Muscle layer of colon (tissue), 2 donors: Measurements from ENCODE around the gene MYO5B.
"Not testable (repeated sequence)": the region's sequence is repeated elsewhere in the genome, so short reads cannot be mapped to it uniquely, and the experiment has no call there.

Experiments
- H3K27ac ChIP-seq: one replicate; pipeline ENCODE4 v1.7.0; 2013; ENCODE audit warnings: low read depth, mild to moderate bottlenecking, low read length, moderate library complexity
- H3K27me3 ChIP-seq, 2 donors: one replicate each; pipeline ENCODE4 v1.7.0; 2013; ENCODE audit warnings: low read length in 2 of 2, mild to moderate bottlenecking in 2 of 2; ENCODE audit not compliant: insufficient read depth in 2 of 2, control insufficient read depth in 1 of 2
- H3K36me3 ChIP-seq: one replicate; pipeline ENCODE4 v1.7.0; 2013; ENCODE audit warnings: mild to moderate bottlenecking, low read length; ENCODE audit not compliant: insufficient read depth
- H3K4me1 ChIP-seq: one replicate; pipeline ENCODE4 v1.7.0; 2013; ENCODE audit warnings: mild to moderate bottlenecking, low read length; ENCODE audit not compliant: insufficient read depth
- H3K4me3 ChIP-seq, 2 donors: one replicate each; pipeline ENCODE4 v1.7.0; 2013; ENCODE audit warnings: low read length in 2 of 2, low read depth in 1 of 2, mild to moderate bottlenecking in 1 of 2, moderate library complexity in 1 of 2
- H3K9ac ChIP-seq: one replicate; pipeline ENCODE4 v1.7.0; 2013; ENCODE audit warnings: low read length
- H3K9me3 ChIP-seq: one replicate; pipeline ENCODE4 v1.7.0; 2013; ENCODE audit warnings: mild to moderate bottlenecking, low read length
- donor health status: abdominal sarcoma.
- donor health status: Adenocarcinoma of cecum.

Gene MYO5B

DNA sequence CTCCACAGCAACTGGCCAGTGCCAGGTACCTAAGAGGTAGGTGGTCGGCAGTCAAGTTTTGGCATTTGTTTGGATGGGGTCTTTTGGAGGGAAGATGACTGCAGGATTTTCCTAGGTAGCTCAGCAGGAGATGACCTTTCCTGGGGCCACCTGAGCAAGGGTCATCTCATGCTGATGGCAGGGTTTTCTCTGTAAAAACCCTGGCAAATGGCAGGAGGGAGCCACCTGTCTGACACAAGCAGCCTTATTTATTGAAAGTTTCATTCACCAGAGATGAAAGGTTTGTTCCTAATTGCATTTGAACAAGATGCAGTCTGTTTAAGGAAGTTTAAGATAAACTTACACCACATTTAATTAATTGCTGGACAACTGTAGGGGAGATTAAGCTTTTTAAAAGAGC, 350.0 kb downstream of the MYO5B start:
- Histone ChIP-seq H3K36me3 (no peaks in the 10 kb centered on the region), H3K9ac (no peak overlapping the region), H3K4me1 (no peaks in the 10 kb centered on the region)

DNA sequence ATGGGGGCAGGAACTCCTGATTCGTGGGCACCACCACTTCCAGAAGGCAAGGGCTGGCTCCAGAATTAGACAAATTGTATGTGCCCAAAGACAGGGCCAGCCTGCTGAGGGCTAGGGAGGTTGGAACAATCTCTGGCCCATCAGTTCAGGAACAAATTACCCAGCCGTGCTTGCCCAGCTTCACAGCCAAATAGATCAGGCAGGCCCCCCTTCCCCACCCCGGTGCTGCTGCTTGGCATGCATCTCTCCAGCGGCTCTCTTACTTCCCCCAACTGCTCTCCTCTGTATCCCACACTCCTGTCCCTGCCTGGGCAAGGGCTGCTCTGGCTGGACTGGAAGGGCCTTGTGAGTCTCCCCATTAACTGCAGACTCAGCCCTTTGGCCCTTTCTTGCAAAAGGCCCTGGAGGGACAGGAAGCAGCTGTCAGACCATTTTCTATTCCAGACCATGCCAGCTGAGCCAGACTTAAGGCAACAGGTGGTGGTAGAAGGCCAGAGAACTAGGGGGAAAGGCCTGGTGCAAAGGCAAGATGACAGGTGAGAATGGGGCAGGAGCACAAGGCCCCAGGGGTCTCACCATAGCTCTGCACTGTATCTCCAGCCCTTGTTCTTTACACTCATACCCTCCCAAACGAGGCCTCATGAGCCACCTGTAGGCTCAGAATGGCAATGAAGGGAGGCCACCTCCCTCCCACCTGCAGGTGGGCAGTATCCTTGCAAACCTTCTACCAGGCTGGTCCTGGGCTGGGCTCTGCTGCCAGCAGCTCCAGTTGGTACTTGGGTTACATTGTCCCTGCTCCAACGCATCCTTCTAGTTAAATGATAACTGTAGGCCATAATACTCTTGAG, 350.9 kb downstream of the MYO5B start:
- H3K27me3 ChIP-seq = peaks cover 0 to 11% of the 10 kb centered on the region in 2 donors
- H3K4me1 ChIP-seq = no peaks in the 10 kb centered on the region
- H3K36me3 ChIP-seq = no peaks in the 10 kb centered on the region
- no peak overlapping the region for H3K9ac ChIP-seq
- no peak overlapping the region for H3K27ac ChIP-seq
- no peak overlapping the region for H3K4me3 ChIP-seq
- H3K9me3 ChIP-seq = no peaks in the 10 kb centered on the region

More for the DNA sequence above, 350.0 kb downstream of the MYO5B start:
- Histone ChIP-seq H3K4me3 (no peak overlapping the region), H3K27ac (no peak overlapping the region), H3K9me3 (no peaks in the 10 kb centered on the region), H3K27me3 (peaks cover 0 to 20% of the 10 kb centered on the region in 2 donors)

DNA sequence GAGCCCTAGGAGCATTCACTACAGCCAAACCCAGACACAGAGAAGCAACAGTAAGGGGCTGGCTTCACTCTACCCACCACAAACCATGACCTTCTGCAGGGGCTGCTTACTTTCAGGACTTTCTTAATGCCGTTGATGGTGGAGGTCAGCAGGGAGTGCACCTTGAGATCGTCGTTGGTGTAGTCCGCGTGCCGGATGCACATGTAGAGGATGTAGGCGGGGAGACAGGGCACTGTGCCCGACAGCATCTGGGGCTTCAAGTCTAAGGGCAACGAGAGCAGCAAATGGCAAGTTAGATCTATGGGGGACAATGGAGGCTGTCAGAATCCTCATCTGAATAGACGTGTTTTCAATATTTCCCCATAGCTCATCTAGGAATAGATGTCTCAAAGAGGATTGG, 351.8 kb downstream of the MYO5B start:
- no peaks in the 10 kb centered on the region for H3K4me1 ChIP-seq
- no peaks in the 10 kb centered on the region for H3K9me3 ChIP-seq
- H3K27me3 ChIP-seq = peaks cover 0 to 7% of the 10 kb centered on the region in 2 donors
- no peaks in the 10 kb centered on the region for H3K36me3 ChIP-seq
- H3K4me3 ChIP-seq = no peak overlapping the region
- H3K9ac ChIP-seq = no peak overlapping the region
- no peak overlapping the region for H3K27ac ChIP-seq

DNA sequence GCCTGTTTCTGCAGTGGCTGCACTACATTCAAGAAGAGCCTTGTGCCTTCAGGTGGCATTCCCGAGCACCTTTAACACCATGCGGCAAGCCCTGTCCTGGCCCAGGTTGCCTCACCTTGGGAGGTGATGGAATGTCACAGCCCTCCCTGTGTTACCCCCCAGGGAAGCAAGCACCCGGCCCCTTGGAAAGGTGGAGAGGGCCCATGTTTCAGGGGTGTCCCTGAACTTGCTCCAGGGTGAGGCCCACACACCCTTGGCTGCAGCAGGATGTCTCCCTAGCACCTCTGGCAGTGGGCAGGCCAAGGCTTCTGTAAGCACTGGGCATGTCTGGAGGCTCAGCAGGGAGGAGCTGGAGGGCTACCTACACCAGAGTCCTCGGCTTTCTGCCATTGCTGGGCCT, 352.3 kb downstream of the MYO5B start:
- no peaks in the 10 kb centered on the region for H3K36me3 ChIP-seq
- H3K27me3 ChIP-seq = peaks cover 0 to 7% of the 10 kb centered on the region in 2 donors
- no peak overlapping the region for H3K27ac ChIP-seq
- H3K4me3 ChIP-seq = no peak overlapping the region
- H3K4me1 ChIP-seq = no peaks in the 10 kb centered on the region
- no peak overlapping the region for H3K9ac ChIP-seq
- H3K9me3 ChIP-seq = no peaks in the 10 kb centered on the region

DNA sequence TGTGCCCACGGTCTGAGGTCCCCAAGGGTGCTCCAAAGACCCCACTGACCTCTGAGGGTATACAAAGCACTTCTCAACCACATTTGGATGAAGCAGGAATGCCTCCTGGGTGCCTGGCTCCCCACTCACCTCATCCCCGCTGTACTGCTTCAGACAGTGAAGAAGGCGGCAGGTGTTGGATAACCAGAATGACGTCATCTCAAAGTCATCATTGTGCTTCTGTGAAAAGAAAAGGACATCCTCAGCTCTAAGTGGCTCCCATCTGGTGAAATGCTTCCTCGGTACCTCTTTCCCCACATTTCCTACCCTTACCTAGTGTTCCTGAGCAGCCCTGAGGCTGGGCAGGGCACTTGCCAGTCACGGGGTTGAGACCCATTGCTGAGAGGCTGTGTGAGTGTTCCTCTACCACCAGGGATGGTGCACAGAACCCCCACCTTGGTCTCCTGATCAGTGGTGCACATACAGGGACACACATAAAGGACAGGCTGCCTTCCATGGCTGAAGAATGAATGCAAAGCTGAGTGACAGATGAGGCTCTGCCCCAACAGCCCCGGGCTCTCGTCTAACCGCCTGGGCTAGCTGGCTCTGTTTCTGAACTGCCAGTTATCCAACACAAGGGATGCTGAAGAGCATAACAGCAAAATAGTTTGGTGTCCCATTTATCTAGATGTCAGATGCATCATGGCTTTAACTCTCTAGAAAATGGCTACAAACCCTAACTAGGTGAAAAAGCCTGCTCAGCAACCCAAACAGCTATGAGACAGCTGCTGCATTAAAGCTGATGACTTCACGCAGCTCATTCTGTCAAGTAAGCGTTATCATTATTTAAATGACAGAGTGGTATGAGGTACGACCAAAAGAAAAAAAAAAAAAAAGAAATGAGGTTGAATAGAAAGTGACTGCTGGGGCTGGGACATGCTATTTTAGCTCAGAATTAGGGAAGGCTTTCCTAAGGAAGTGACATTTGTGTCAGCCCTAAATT, 353.4 kb downstream of the MYO5B start:
- Histone ChIP-seq H3K9me3 (no peaks in the 10 kb centered on the region), H3K27ac (no peak overlapping the region), H3K4me1 (no peaks in the 10 kb centered on the region), H3K27me3 (peaks cover 0 to 7% of the 10 kb centered on the region in 2 donors), H3K9ac (no peak overlapping the region), H3K4me3 (no peak overlapping the region), H3K36me3 (no peaks in the 10 kb centered on the region)

DNA sequence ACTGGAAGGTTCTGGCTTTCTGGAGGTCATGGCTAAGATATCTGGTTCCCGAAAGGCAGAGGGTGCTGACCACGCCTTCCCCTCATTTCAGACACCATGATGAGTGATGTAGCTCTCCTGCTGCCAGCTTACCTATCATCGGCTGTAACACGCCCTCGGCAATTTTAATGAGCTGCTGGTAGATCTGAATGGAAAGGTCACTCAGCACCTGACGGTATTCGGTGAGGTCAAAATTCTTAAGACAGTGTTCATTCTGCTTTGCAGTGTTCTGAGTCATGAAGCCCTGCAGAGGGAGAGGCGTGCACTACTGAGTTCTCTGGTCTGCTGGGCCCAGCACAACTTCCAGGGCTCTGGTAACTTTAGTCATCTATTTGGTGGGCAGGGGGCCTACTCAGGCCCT, 355.9 kb downstream of the MYO5B start:
- H3K4me3 ChIP-seq = no peak overlapping the region
- H3K27ac ChIP-seq = no peak overlapping the region
- H3K9me3 ChIP-seq = no peaks in the 10 kb centered on the region
- H3K4me1 ChIP-seq = no peaks in the 10 kb centered on the region
- no peak overlapping the region for H3K9ac ChIP-seq
- no peaks in the 10 kb centered on the region for H3K27me3 ChIP-seq
- H3K36me3 ChIP-seq = no peaks in the 10 kb centered on the region

DNA sequence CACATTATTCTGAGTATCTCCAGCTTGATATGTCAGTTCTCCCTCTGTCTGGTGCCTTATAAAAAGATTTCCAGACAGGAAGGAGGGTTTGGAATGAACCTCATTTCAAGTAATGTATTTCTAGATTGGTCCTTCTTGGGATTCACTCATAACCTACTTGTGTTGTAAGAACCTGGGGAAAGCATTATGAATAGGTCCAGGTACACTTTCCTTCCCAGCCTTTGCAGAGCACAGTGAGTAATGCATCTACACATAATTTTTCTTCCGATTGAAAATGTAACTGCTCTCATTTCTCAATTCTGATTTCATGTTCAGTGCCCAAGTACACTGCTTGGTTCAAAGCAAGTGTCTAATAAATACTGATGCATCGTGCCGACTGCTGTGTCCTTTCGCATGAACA, 356.6 kb downstream of the MYO5B start:
- Histone ChIP-seq H3K27me3 (no peaks in the 10 kb centered on the region), H3K9me3 (no peaks in the 10 kb centered on the region), H3K9ac (no peak overlapping the region), H3K27ac (no peak overlapping the region), H3K4me3 (no peak overlapping the region), H3K4me1 (no peaks in the 10 kb centered on the region), H3K36me3 (no peaks in the 10 kb centered on the region)

DNA sequence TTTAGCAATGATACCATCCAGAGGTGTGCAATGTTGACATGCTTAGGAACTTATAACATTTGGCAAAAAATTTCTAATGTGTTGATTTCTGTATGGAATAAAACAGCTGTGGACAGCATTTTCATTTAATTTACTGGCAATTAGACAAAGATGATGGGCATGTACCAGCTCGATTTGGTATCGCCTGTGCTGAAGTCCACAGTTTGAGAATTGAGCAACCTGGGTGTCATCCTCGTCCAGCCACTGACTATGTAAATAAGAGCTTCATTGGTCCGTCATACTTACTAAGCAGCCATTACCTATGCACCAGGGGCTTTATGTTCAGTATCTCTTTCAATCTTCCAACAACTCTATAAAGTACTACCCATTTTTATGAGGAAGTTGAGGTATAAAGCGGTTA, 357.1 kb downstream of the MYO5B start:
- Histone ChIP-seq H3K4me3 (no peak overlapping the region), H3K27ac (no peak overlapping the region), H3K9me3 (no peaks in the 10 kb centered on the region), H3K9ac (no peak overlapping the region), H3K4me1 (no peaks in the 10 kb centered on the region), H3K36me3 (no peaks in the 10 kb centered on the region), H3K27me3 (no peaks in the 10 kb centered on the region)

DNA sequence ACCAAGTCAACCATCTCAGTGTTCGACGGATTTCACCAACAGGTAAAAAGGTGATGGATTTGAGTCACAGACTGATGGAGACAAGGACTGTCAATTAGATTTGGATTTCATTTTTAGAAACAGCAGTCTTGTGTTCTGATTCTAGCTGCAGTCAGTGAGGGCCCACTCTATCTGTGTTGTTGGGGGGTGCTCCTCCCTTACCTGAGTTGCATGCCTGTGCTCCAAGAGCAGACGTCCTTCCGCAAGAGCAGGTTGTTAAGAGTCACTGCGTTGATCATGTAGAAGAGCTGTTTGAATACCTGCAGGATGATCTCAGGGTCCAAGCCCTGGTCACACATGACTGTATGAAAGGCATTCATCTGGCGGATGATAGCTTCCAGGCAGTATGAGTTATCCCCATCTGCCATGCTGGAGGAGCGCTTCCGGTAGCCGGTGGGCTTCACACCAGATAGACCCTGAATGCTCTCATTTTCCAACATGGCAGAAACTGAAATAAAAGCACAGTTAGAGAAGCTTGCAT, 357.6 kb downstream of the MYO5B start:
- not testable (repeated sequence) for H3K9me3 ChIP-seq, H3K27me3 ChIP-seq, H3K27ac ChIP-seq, H3K9ac ChIP-seq, H3K4me1 ChIP-seq, H3K36me3 ChIP-seq, H3K4me3 ChIP-seq

DNA sequence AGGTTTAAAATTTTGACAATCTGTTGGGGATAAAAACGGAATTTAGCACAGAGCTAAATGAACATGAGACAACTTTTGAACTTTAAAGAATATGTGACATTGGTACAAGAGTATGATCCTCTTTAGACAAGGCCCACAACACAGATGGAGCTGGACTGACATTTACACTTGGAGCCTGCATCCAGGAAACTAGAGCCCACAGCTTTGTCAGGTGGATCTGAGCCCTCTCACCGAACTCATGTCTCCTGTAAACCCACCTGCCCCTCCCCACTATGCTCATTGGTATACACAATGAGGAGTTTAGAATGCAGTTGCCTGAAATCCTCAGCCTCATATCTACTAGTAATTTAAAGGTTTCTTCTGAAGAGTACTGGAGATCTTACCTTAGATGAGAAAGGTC, 359.5 kb downstream of the MYO5B start:
- Histone ChIP-seq H3K4me1 (no peaks in the 10 kb centered on the region), H3K36me3 (no peaks in the 10 kb centered on the region), H3K4me3 (no peak overlapping the region), H3K9ac (no peak overlapping the region), H3K9me3 (no peaks in the 10 kb centered on the region), H3K27me3 (no peaks in the 10 kb centered on the region), H3K27ac (no peak overlapping the region)

DNA sequence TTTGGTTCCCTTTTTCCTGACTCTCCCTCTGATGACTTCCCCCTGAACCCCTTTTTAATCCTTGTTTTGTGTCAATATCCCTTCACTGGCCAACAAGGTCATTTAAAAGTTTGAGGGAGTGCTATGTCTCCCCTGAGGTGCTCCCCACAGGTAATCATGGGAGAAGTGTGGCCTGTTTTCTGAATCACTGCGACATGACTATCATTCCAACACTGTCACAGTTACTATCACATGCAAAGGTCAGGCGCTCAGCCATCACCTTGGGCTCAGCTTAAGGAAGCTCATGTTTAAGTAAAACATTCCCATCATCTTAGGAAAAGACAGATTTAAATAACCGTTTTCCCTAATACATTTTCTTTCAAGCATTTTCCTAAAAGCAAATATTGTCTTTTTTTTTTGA, 360.7 kb downstream of the MYO5B start:
- H3K4me3 ChIP-seq = no peak overlapping the region
- H3K27me3 ChIP-seq = no peaks in the 10 kb centered on the region
- no peak overlapping the region for H3K27ac ChIP-seq
- no peaks in the 10 kb centered on the region for H3K9me3 ChIP-seq
- no peak overlapping the region for H3K9ac ChIP-seq
- no peaks in the 10 kb centered on the region for H3K4me1 ChIP-seq
- H3K36me3 ChIP-seq = no peaks in the 10 kb centered on the region
